H1 (cell line): Measurements from ENCODE around the gene CLIC1. TPM values are rescaled to one million over a fixed set of nuclear protein-coding genes. Genes with fewer than 3 reads are reported as not detected.

ENCODE experiments used
- CTCF ChIA-PET: fragments of 300-600 bp; sonication (Branson Sonifier 250); formaldehyde crosslinking; loops from one replicate; lab custom pipeline; 2021; ENCODE audit not compliant: partially characterized antibody; lab: Charles Lee
- POLR2A ChIA-PET: fragments of 300-600 bp; sonication (Branson Sonifier 250); formaldehyde crosslinking; loops from one replicate; lab custom pipeline; 2021; ENCODE audit warnings: inconsistent platforms; ENCODE audit not compliant: partially characterized antibody; lab: Charles Lee
- DNase-seq, 2 experiments: peaks; one replicate each; pipeline versions ENCODE4 v3.0.0 to v3.0.0-alpha.2; 2010 to 2022; ENCODE audit warnings: low spot score in 2 of 2, low read depth in 1 of 2, mixed read lengths in 1 of 2
- FAIRE-seq: peaks from 2 replicates; lab custom pipeline; 2011; peaks lifted over from hg19 to GRCh38; lab: Jason Lieb, UNC
- H2AFZ ChIP-seq: 2 replicates; pipeline ENCODE4 v1.8.1; 2012; ENCODE audit warnings: low read length, inconsistent platforms
- H2AK5ac ChIP-seq: 2 replicates; pipeline ENCODE4 v1.6.1; 2013; ENCODE audit warnings: low read depth, low read length
- H2BK120ac ChIP-seq: replicated peaks from 2 replicates; pipeline ENCODE3; 2013; ENCODE audit warnings: low read depth, low read length, inconsistent platforms
- H2BK12ac ChIP-seq: 2 replicates; pipeline ENCODE4 v1.6.1; 2013; ENCODE audit warnings: low read depth, low read length
- H2BK15ac ChIP-seq: 2 replicates; pipeline ENCODE4 v1.6.1; 2013; ENCODE audit warnings: low read length
- H2BK20ac ChIP-seq: 2 replicates; pipeline ENCODE4 v1.6.1; 2013; ENCODE audit warnings: low read length
- H2BK5ac ChIP-seq: 2 replicates; pipeline ENCODE4 v1.6.1; 2013; ENCODE audit warnings: low read depth, low read length
- H3K14ac ChIP-seq: 2 replicates; pipeline ENCODE4 v1.6.1; 2013; ENCODE audit warnings: inconsistent platforms; ENCODE audit not compliant: insufficient read length
- H3K18ac ChIP-seq: 2 replicates; pipeline ENCODE4 v1.6.1; 2013; ENCODE audit warnings: low read length; ENCODE audit errors: extremely low read depth
- H3K23ac ChIP-seq: 2 replicates; pipeline ENCODE4 v1.6.1; 2013; ENCODE audit warnings: inconsistent platforms; ENCODE audit not compliant: insufficient read length
- H3K23me2 ChIP-seq: 2 replicates; pipeline ENCODE4 v1.6.1; 2013; ENCODE audit warnings: low read depth, low read length
- H3K27ac ChIP-seq: 2 replicates; pipeline ENCODE4 v1.6.1; 2011; ENCODE audit warnings: low read depth, low read length, inconsistent platforms
- H3K27me3 ChIP-seq, 4 experiments: replicated peaks in 1 of 4; 1 replicate in 1 of 4; 2 replicates in 3 of 4; pipeline versions ENCODE4 v1.6.1 to v1.8.1; 2011 to 2013; ENCODE audit warnings: low read length in 3 of 4, mild to moderate bottlenecking in 3 of 4, inconsistent platforms in 2 of 4, mixed read lengths in 2 of 4, moderate library complexity in 1 of 4; ENCODE audit not compliant: control insufficient read depth in 3 of 4, insufficient read depth in 3 of 4; ENCODE audit errors: extremely low read depth in 1 of 4
- H3K36me3 ChIP-seq, 4 experiments: 2 replicates each; pipeline versions ENCODE4 v1.6.1 to v1.8.1; 2011 to 2013; ENCODE audit warnings: mild to moderate bottlenecking in 4 of 4, low read length in 3 of 4, moderate library complexity in 2 of 4, control low read depth in 1 of 4, inconsistent platforms in 1 of 4; ENCODE audit not compliant: insufficient read depth in 4 of 4, control insufficient read depth in 2 of 4
- H3K4ac ChIP-seq: replicated peaks from 2 replicates; pipeline ENCODE3; 2013; ENCODE audit warnings: low read length, low read depth, mixed read lengths, inconsistent platforms; ENCODE audit not compliant: insufficient read length
- H3K4me1 ChIP-seq, 4 experiments: replicated peaks in 1 of 4; 1 replicate in 1 of 4; 2 replicates in 3 of 4; pipeline versions ENCODE4 v1.6.1 to v1.8.1; 2011 to 2013; ENCODE audit warnings: low read length in 3 of 4, inconsistent platforms in 2 of 4, mixed read lengths in 1 of 4; ENCODE audit not compliant: insufficient read depth in 4 of 4, control insufficient read depth in 3 of 4
- H3K4me2 ChIP-seq, 2 experiments: 2 replicates each; pipeline versions ENCODE4 v1.6.1 to v1.8.1; 2011 to 2013; ENCODE audit warnings: low read depth in 2 of 2, low read length in 2 of 2, control low read depth in 1 of 2, inconsistent platforms in 1 of 2, mild to moderate bottlenecking in 1 of 2; ENCODE audit not compliant: insufficient read depth in 1 of 2
- H3K4me3 ChIP-seq, 4 experiments: fragments of 200-600, 300-600 bp in 1 of 4; sonication (generic), shearing (Covaris generic), sonication (Bioruptor Twin) in 1 of 4; 2 replicates each; pipeline versions ENCODE4 v1.5.1 to v1.8.1; 2011 to 2016; ENCODE audit warnings: low read length in 4 of 4, low read depth in 3 of 4, control low read depth in 2 of 4, inconsistent platforms in 2 of 4, mild to moderate bottlenecking in 2 of 4, mixed read lengths in 1 of 4, moderate library complexity in 1 of 4; ENCODE audit not compliant: insufficient read depth in 2 of 4; ENCODE audit errors: extremely low read depth in 1 of 4
- H3K56ac ChIP-seq: replicated peaks from 2 replicates; pipeline ENCODE3; 2013; ENCODE audit warnings: low read depth, mild to moderate bottlenecking, mixed read lengths, low read length, inconsistent platforms; ENCODE audit not compliant: insufficient read length
- H3K79me1 ChIP-seq: 2 replicates; pipeline ENCODE4 v1.6.1; 2013; ENCODE audit warnings: low read depth, low read length, control low read depth
- H3K79me2 ChIP-seq, 2 experiments: 2 replicates each; pipeline versions ENCODE4 v1.6.1 to v1.8.1; 2012 to 2013; ENCODE audit warnings: low read length in 2 of 2, mild to moderate bottlenecking in 2 of 2, inconsistent platforms in 1 of 2; ENCODE audit not compliant: insufficient read depth in 2 of 2, control insufficient read depth in 1 of 2
- H3K9ac ChIP-seq, 4 experiments: replicated peaks in 1 of 4; 1 replicate in 1 of 4; 2 replicates in 3 of 4; pipeline versions ENCODE4 v1.6.1 to v1.8.1; 2011 to 2013; ENCODE audit warnings: low read depth in 3 of 4, low read length in 3 of 4, control low read depth in 2 of 4, mild to moderate bottlenecking in 2 of 4, moderate library complexity in 2 of 4, inconsistent platforms in 1 of 4; ENCODE audit errors: extremely low read depth in 1 of 4
- H3K9me3 ChIP-seq, 2 experiments: 2 replicates each; pipeline versions ENCODE4 v1.6.1 to v1.8.1; 2012 to 2013; ENCODE audit warnings: mild to moderate bottlenecking in 2 of 2, moderate library complexity in 2 of 2, control low read depth in 1 of 2, inconsistent platforms in 1 of 2, low read depth in 1 of 2, low read length in 1 of 2, mixed read lengths in 1 of 2; ENCODE audit not compliant: insufficient read depth in 2 of 2
- H4K20me1 ChIP-seq, 2 experiments: replicated peaks in 1 of 2; 2 replicates each; pipeline versions ENCODE3 to v1.8.1; 2011 to 2013; ENCODE audit warnings: inconsistent platforms in 2 of 2, low read length in 2 of 2, mild to moderate bottlenecking in 1 of 2; ENCODE audit not compliant: insufficient read depth in 2 of 2, control insufficient read depth in 1 of 2
- H4K5ac ChIP-seq: 2 replicates; pipeline ENCODE4 v1.6.1; 2013; ENCODE audit warnings: low read length, low read depth, mixed read lengths, inconsistent platforms; ENCODE audit not compliant: insufficient read length
- H4K8ac ChIP-seq: 2 replicates; pipeline ENCODE4 v1.8.0; 2013; ENCODE audit warnings: mild to moderate bottlenecking, moderate library complexity, low read length, inconsistent platforms; ENCODE audit not compliant: insufficient read depth; ENCODE audit errors: extremely low read depth
- H4K91ac ChIP-seq: replicated peaks from 2 replicates; pipeline ENCODE3; 2013; ENCODE audit warnings: low read length, mixed read lengths, inconsistent platforms; ENCODE audit not compliant: insufficient read length
- CBX8 ChIP-seq: fragments of 300-800, 300-1000 bp; sonication (generic); IDR thresholded peaks from 2 replicates; pipeline ENCODE4 v1.7.1; 2016; ENCODE audit warnings: low read depth, low read length, borderline replicate concordance
- CREB1 ChIP-seq: IDR thresholded peaks from 2 replicates; pipeline ENCODE4 v1.6.1; 2012; ENCODE audit warnings: inconsistent platforms
- GTF2F1 ChIP-seq: IDR thresholded peaks from 2 replicates; pipeline ENCODE4 v1.6.1; 2012; ENCODE audit warnings: low read depth, low read length, improper control_type of control experiment, borderline replicate concordance
- MAFK ChIP-seq: IDR thresholded peaks from 2 replicates; pipeline ENCODE4 v1.6.1; 2012; ENCODE audit warnings: low read depth, mild to moderate bottlenecking, improper control_type of control experiment, low read length
- NRF1 ChIP-seq: IDR thresholded peaks from 2 replicates; pipeline ENCODE4 v1.6.1; 2011; ENCODE audit warnings: mild to moderate bottlenecking, low read depth, low read length, improper control_type of control experiment
- POLR2A ChIP-seq, 2 experiments: IDR thresholded peaks; 1 replicate in 1 of 2; 2 replicates in 1 of 2; pipeline ENCODE4 v1.6.1; 2011; ENCODE audit warnings: low read depth in 2 of 2, low read length in 2 of 2, mild to moderate bottlenecking in 2 of 2; ENCODE audit errors: control extremely low read depth in 1 of 2
- POU5F1 ChIP-seq: IDR thresholded peaks from 2 replicates; pipeline ENCODE4 v1.6.1; 2011; ENCODE audit warnings: low read depth, mild to moderate bottlenecking, low read length, moderate library complexity
- SAP30 ChIP-seq: fragments of 300-600 bp; sonication (generic); IDR thresholded peaks from 2 replicates; pipeline ENCODE4 v1.7.1; 2012; ENCODE audit warnings: low read length, moderate library complexity, mild to moderate bottlenecking, inconsistent platforms; ENCODE audit not compliant: insufficient read depth, insufficient replicate concordance
- SP1 ChIP-seq: IDR thresholded peaks from 2 replicates; pipeline ENCODE4 v1.6.1; 2011; ENCODE audit warnings: low read depth, low read length
- SP2 ChIP-seq: IDR thresholded peaks from 2 replicates; pipeline ENCODE4 v1.6.1; 2012; ENCODE audit warnings: mild to moderate bottlenecking, low read length, inconsistent platforms
- SP4 ChIP-seq: IDR thresholded peaks from 2 replicates; pipeline ENCODE4 v1.6.1; 2012; ENCODE audit warnings: low read length, inconsistent platforms
- TAF7 ChIP-seq: optimal IDR thresholded peaks from 2 replicates; pipeline ENCODE3; 2011; ENCODE audit warnings: low read depth, mild to moderate bottlenecking, inconsistent platforms, low read length, moderate library complexity, borderline replicate concordance
- TBP ChIP-seq: IDR thresholded peaks from 2 replicates; pipeline ENCODE4 v1.6.1; 2011; ENCODE audit warnings: low read depth, low read length, improper control_type of control experiment
- WGBS, 2 experiments: shearing (Covaris generic) in 1 of 2; methylation state at CpG; one replicate each; pipeline versions ENCODE4 v1.1.6 to v1.1.7; 2013 to 2015; ENCODE audit warnings: low lambda C conversion rate in 2 of 2, mixed read lengths in 2 of 2, inconsistent platforms in 1 of 2, low coverage in 1 of 2, missing lambda C conversion rate in 1 of 2; ENCODE audit not compliant: insufficient replicate concordance in 2 of 2, insufficient coverage in 1 of 2, insufficient read length in 1 of 2; ENCODE audit errors: extremely low coverage in 1 of 2, missing lambda C conversion rate in 1 of 2; 5-methylcytosine and 5-hydroxymethylcytosine counted together
- polyA plus RNA-seq, 7 experiments: library from polyadenylated mRNA; depleted of rRNA in 3 of 7; stranded (reverse) in 5 of 7; unstranded in 2 of 7; fragments of >200 nt in 5 of 7; fragments of 200-250 nt in 2 of 7; gene quantifications; 1 replicate in 5 of 7; 2 replicates in 1 of 7; 4 replicates in 1 of 7; pipeline versions ENCODE4 v1.2.1 to v1.2.3, GENCODE V29; 2011 to 2013; ENCODE audit warnings: missing spikeins in 2 of 7, mixed read lengths in 2 of 7
- total RNA-seq: library from RNA; stranded (reverse); fragmentation: NEBNext Ultra II Directional; extraction: Animal tissue kit (Norgen Biotek cat#: 25700); gene quantifications from 2 replicates; pipeline ENCODE4 v1.2.1, GENCODE V29; 2021

The CLIC1 gene
- total and polyA plus RNA-seq, 2 of the 8 experiments (the other 6 are each of a cell fraction or from before 2014, with no cell fraction given), result 250 to 277 TPM

- Histone ChIP-seq H3K4me1 (peaks cover 0 to 11% (median under 1%) of the 10 kb centered on the region in 4 experiments; a peak in 4 of 7 replicates), H2BK20ac (no peak overlapping the region), H4K5ac (no peak overlapping the region), H3K18ac (no peak overlapping the region), H3K36me3 (peaks cover 0 to 16% (median 1%) of the 10 kb centered on the region in 4 experiments; a peak in 3 of 8 replicates), H3K79me2 (no peaks in the 10 kb centered on the region), H3K23me2 (peaks cover 3% of the 10 kb centered on the region; the same call in 1 of the 2 replicates), H2AFZ (no peak overlapping the region), H2BK12ac (no peak overlapping the region), H2BK5ac (peak overlapping the region; percentile 20; the same call in 1 of the 2 replicates), H3K14ac (no peak overlapping the region), H3K27ac (0 out of 2 replicates have a peak overlapping the region, but pooled peaks have one; percentile 32), H3K56ac (no peak overlapping the region), H2BK120ac (no peak overlapping the region), H2BK15ac (0 out of 2 replicates have a peak overlapping the region, but pooled peaks have one; percentile 12), H4K20me1 (no peaks in the 10 kb centered on the region), H3K9ac (no peak overlapping the region; a peak in 1 of 7 replicates), H2AK5ac (no peak overlapping the region), H3K4me3 (no peak overlapping the region), H3K9me3 (no peaks in the 10 kb centered on the region), H3K4ac (no peak overlapping the region), H4K91ac (peak overlapping the region; percentile 31), H3K4me2 (peak overlapping the region in 1 of 2 experiments; percentile 6; a peak in 1 of 4 replicates), H3K27me3 (no peaks in the 10 kb centered on the region), H4K8ac (no peak overlapping the region; the same call in 1 of the 2 replicates), H3K79me1 (no peaks in the 10 kb centered on the region), H3K23ac (no peak overlapping the region)
- POLR2A ChIA-PET, result interaction anchor here (0.6 to 1.6 kb wide), 12 partner anchors 10 to 102 kb away, joined by 3 to 12 read pairs (median 3); partner anchors contain the start of genes ABHD16A, C6orf47, CLIC1 and DDAH2
- 91% methylated on average over 8 of the region's 8 CpGs; no CpG with 5 or more reads in 1 of the 2 experiments for WGBS, 2 experiments
- no peak for FAIRE-seq
- DNase-seq, result no peak
- CTCF ChIA-PET, result interaction anchor here (0.8 to 1.6 kb wide), 9 partner anchors 10 to 133 kb away, joined by 3 to 5 read pairs (median 3); partner anchors contain the start of genes CLIC1 and VWA7
- TF ChIP-seq SP4, result no peak
- no peak for TF ChIP-seq TBP
- TF ChIP-seq CREB1, result no peak
- TF ChIP-seq SP2, result no peak
- no peak for TF ChIP-seq NRF1
- no peak for TF ChIP-seq MAFK
- TF ChIP-seq POU5F1, result no peak
- no peak for TF ChIP-seq SAP30
- no peak for TF ChIP-seq POLR2A (IDR thresholded peaks at IDR 0.05; ENCODE audit: control extremely low read depth in 1 of 2, low read depth in 2 of 2, low read length in 2 of 2)
- TF ChIP-seq TAF7, result no peak
- TF ChIP-seq CBX8, result no peak
- no peak for TF ChIP-seq GTF2F1
- TF ChIP-seq SP1, result no peak
Measured at GRCh38 chr6:31762878-31763618, 26.7 kb upstream of the CLIC1 start.
